Panc1 (cell line): ENCODE data around the gene FAM53B.

Experiments used
- SIN3A ChIP-seq: IDR thresholded peaks from 2 replicates; pipeline ENCODE4 v1.6.1; 2012; ENCODE audit warnings: low read depth, mild to moderate bottlenecking, low read length, moderate library complexity, borderline replicate concordance; ENCODE audit not compliant: insufficient read depth
- TF ChIP-seq, protein P1 (sequence below): fragments of 450-650 bp; IDR thresholded peaks from 2 replicates; pipeline ENCODE4 v1.5.1; 2017; ENCODE audit warnings: mild to moderate bottlenecking

DNA sequence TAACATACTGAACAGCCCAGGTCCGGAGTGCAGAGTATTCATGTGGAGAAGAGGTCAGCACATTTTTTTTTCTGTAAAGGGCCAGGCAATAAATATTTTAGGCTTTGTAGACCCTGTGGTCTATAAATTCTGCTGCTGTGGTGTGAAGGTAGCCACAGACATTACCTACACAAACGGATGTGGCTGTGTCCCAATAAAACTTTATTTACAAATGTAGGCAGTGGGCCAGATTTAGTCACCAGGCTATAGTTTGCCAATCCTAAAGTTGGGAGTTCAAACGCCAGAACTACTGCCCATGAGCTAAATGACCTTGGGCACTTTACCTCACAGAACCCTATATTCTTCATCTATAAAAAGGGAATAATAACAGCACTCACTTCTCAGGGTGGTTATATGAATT is 13.4 kb downstream of the FAM53B start:
- TF ChIP-seq, protein P1, sequence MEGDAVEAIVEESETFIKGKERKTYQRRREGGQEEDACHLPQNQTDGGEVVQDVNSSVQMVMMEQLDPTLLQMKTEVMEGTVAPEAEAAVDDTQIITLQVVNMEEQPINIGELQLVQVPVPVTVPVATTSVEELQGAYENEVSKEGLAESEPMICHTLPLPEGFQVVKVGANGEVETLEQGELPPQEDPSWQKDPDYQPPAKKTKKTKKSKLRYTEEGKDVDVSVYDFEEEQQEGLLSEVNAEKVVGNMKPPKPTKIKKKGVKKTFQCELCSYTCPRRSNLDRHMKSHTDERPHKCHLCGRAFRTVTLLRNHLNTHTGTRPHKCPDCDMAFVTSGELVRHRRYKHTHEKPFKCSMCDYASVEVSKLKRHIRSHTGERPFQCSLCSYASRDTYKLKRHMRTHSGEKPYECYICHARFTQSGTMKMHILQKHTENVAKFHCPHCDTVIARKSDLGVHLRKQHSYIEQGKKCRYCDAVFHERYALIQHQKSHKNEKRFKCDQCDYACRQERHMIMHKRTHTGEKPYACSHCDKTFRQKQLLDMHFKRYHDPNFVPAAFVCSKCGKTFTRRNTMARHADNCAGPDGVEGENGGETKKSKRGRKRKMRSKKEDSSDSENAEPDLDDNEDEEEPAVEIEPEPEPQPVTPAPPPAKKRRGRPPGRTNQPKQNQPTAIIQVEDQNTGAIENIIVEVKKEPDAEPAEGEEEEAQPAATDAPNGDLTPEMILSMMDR: no peak
- TF ChIP-seq SIN3A: no peak
